HepG2 (cell line): ENCODE measurements around the gene TET3. TPM values are rescaled to one million over a fixed set of nuclear protein-coding genes. Genes with fewer than 3 reads are reported as not detected.

Experiments
- ATAC-seq: fragments of 200-7000 bp; cut with Tn5 transposase; 3 replicates; pipeline ENCODE4 v1.9.1; 2020; ENCODE audit warnings: mild to moderate bottlenecking, moderate library complexity
- BruUV-seq: library from RNA; stranded (reverse); fragments of 400-500 nt; replicated peaks from 2 replicates; lab custom pipeline; 2021; lab: Mats Ljungman, UMichigan
- CTCF ChIA-PET: fragments of 300-600 bp; formaldehyde crosslinking; extraction: SDS; loops from one replicate; lab custom pipeline; 2021; ENCODE audit warnings: low total read pairs, inconsistent platforms, low intra/inter-chr PET ratio; lab: Yijun Ruan, JAX
- POLR2A ChIA-PET: fragments of 350-600 bp; sonication (Branson Sonifier 250); formaldehyde crosslinking; loops from one replicate; lab custom pipeline; 2020; ENCODE audit warnings: antibody characterized with exemption, inconsistent platforms; lab: Yijun Ruan, JAX
- DNase-seq: peaks from one replicate; pipeline ENCODE4 v3.0.0-alpha.2; 2015; ENCODE audit warnings: low spot score
- FAIRE-seq: peaks from 3 replicates; lab custom pipeline; 2011; peaks lifted over from hg19 to GRCh38; lab: Jason Lieb, UNC
- H2AFZ ChIP-seq: one replicate; pipeline ENCODE4 v1.6.1; 2011; ENCODE audit warnings: low read length, inconsistent platforms
- H3K27ac ChIP-seq: fragments of 300-600 bp; 3 replicates; pipeline ENCODE4 v1.8.0; 2011; ENCODE audit warnings: mixed run types, mild to moderate bottlenecking, mixed read lengths, low read length, inconsistent platforms; ENCODE audit not compliant: insufficient read depth; ENCODE audit errors: extremely low read length
- H3K27me3 ChIP-seq, 2 experiments: fragments of 200-600 bp in 1 of 2; 2 replicates in 1 of 2; 3 replicates in 1 of 2; pipeline versions ENCODE4 v1.6.0 to v1.8.0; 2011; ENCODE audit warnings: low read length in 2 of 2, mild to moderate bottlenecking in 2 of 2, moderate library complexity in 2 of 2, inconsistent platforms in 1 of 2; ENCODE audit not compliant: insufficient read depth in 2 of 2, control insufficient read depth in 1 of 2
- H3K36me3 ChIP-seq, 2 experiments: fragments of 200-600 bp in 1 of 2; replicated peaks in 1 of 2; 2 replicates in 1 of 2; 3 replicates in 1 of 2; pipeline versions ENCODE4 v1.5.1 to v1.8.0; 2011; ENCODE audit warnings: low read length in 2 of 2, inconsistent platforms in 1 of 2; ENCODE audit not compliant: insufficient read depth in 2 of 2, control insufficient read depth in 1 of 2
- H3K4me1 ChIP-seq: 2 replicates; pipeline ENCODE4 v1.5.1; 2012; ENCODE audit warnings: low read length, inconsistent platforms; ENCODE audit not compliant: insufficient read depth
- H3K4me2 ChIP-seq: 2 replicates; pipeline ENCODE4 v1.6.0; 2011; ENCODE audit warnings: low read depth, low read length, inconsistent platforms
- H3K4me3 ChIP-seq, 3 experiments: fragments of 200-600 bp in 1 of 3; sonication (generic), shearing (Covaris generic) in 1 of 3; replicated peaks in 1 of 3; 2 replicates each; pipeline ENCODE4 v1.5.1; 2011 to 2016; ENCODE audit warnings: low read length in 3 of 3, inconsistent platforms in 2 of 3, low read depth in 2 of 3, mild to moderate bottlenecking in 2 of 3, control low read depth in 1 of 3, mixed read lengths in 1 of 3; ENCODE audit not compliant: insufficient read depth in 1 of 3
- H3K79me2 ChIP-seq: one replicate; pipeline ENCODE4 v1.6.1; 2011; ENCODE audit warnings: low read length, inconsistent platforms; ENCODE audit not compliant: insufficient read depth
- H3K9ac ChIP-seq: 2 replicates; pipeline ENCODE4 v1.6.0; 2011; ENCODE audit warnings: mild to moderate bottlenecking, low read depth, low read length, inconsistent platforms; ENCODE audit not compliant: insufficient read depth
- H3K9me3 ChIP-seq: 2 replicates; pipeline ENCODE4 v1.5.1; 2012; ENCODE audit warnings: mild to moderate bottlenecking, low read length
- H4K20me1 ChIP-seq: 2 replicates; pipeline ENCODE4 v1.6.0; 2011; ENCODE audit warnings: inconsistent platforms, mild to moderate bottlenecking, low read length, moderate library complexity; ENCODE audit not compliant: insufficient read depth
- GABPB1 ChIP-seq: IDR thresholded peaks from 2 replicates; pipeline ENCODE4 v1.6.1; 2016; ENCODE audit warnings: mild to moderate bottlenecking, missing genetic modification reagents, moderate library complexity, missing compliant biosample characterization
- ZFYVE20 ChIP-seq: sonication (generic); formaldehyde crosslinking; IDR thresholded peaks from 2 replicates; pipeline ENCODE4 v1.8.0; 2023; ENCODE audit warnings: low read depth, mild to moderate bottlenecking, moderate library complexity, missing genetic modification reagents, borderline replicate concordance
- WGBS: methylation state at CpG from one replicate; pipeline ENCODE4 v1.1.6; 2017; ENCODE audit warnings: low lambda C conversion rate; 5-methylcytosine and 5-hydroxymethylcytosine counted together
- in situ Hi-C: cut with HindIII; loops from 2 replicates; pipeline ENCODE4 v1.10.0; 2017; ENCODE audit warnings: low pct_unique_long_range_greater_than_20kb; ENCODE audit not compliant: extremely low pct_ligation_motif_present
- intact Hi-C: fragments of 100-400 bp; cut with micrococcal nuclease; formaldehyde crosslinking; loops from one replicate; pipeline ENCODE4 v1.10.0; 2022; ENCODE audit not compliant: unreplicated experiment
- polyA plus RNA-seq, 8 experiments: library from polyadenylated mRNA; depleted of rRNA in 3 of 8; stranded (reverse) in 7 of 8; unstranded in 1 of 8; fragments of >200 nt; fragmentation: Illumina TruSeq in 4 of 8; extraction: Trizol in 4 of 8; gene quantifications; 2 replicates each; pipeline versions ENCODE4 v1.2.1 to v1.2.3, GENCODE V29; 2011 to 2016; ENCODE audit warnings: low read depth in 4 of 8, missing spikeins in 1 of 8, mixed read lengths in 1 of 8; ENCODE audit not compliant: insufficient read depth in 1 of 8
- total RNA-seq, 5 experiments: library from RNA; depleted of rRNA; stranded (reverse); fragments of >200 nt; fragmentation: Illumina TruSeq; extraction: Trizol; gene quantifications; 2 replicates each; pipeline ENCODE4 v1.2.3, GENCODE V29; 2016; ENCODE audit warnings: low read depth in 1 of 5
- TF ChIP-seq, protein P1 (sequence below): fragments of 450-650 bp; IDR thresholded peaks from 2 replicates; pipeline ENCODE4 v1.6.1; 2016
- TF ChIP-seq, protein P2 (sequence below): sonication (generic); formaldehyde crosslinking; IDR thresholded peaks from 2 replicates; pipeline ENCODE4 v1.8.1; 2023; ENCODE audit warnings: mild to moderate bottlenecking, missing genetic modification reagents
- TF ChIP-seq, protein P3 (sequence below): sonication (generic); formaldehyde crosslinking; IDR thresholded peaks from 2 replicates; pipeline ENCODE4 v1.9.0; 2021; ENCODE audit warnings: missing genetic modification reagents, mild to moderate bottlenecking, borderline replicate concordance
- TF ChIP-seq, protein P4 (sequence below): sonication (generic); formaldehyde crosslinking; IDR thresholded peaks from 2 replicates; pipeline ENCODE4 v1.4.0; 2020; ENCODE audit warnings: missing genetic modification reagents, mild to moderate bottlenecking, borderline replicate concordance
- TF ChIP-seq, protein P5 (sequence below), 2 experiments: IDR thresholded peaks; 2 replicates each; pipeline ENCODE4 v1.6.1; 2011 to 2012; ENCODE audit warnings: low read length in 2 of 2, borderline replicate concordance in 1 of 2, low read depth in 1 of 2, mild to moderate bottlenecking in 1 of 2, moderate library complexity in 1 of 2
- TF ChIP-seq, protein P6 (sequence below): sonication (generic); formaldehyde crosslinking; conservative IDR thresholded peaks from 2 replicates; pipeline ENCODE4 v1.4.0; 2020; ENCODE audit warnings: mild to moderate bottlenecking, missing genetic modification reagents, moderate library complexity

Gene TET3
- total and polyA plus RNA-seq, 2 of the 13 experiments (the other 11 are each of a cell fraction or from before 2014, with no cell fraction given): 4.3 to 6.8 TPM

DNA sequence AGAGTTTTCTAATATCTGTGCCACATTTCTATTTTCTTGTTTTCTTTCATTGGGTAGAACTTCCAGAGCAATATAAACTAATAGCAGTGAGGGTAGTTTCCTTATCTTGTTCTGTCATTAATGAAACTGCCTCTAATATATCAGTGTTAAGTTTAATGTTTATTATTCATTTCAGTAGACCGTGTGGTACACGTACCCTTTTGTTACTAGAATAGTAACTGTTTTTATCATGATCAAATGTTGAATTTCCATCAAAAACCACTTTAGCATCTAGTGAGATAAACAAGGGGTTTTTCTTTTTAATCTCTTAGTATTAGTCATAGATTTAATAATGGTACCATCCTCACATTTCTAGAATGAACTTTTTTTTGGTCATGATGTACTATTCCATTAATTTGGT, 42.0 kb upstream of the TET3 start:
- in situ Hi-C loops (no loop called here), intact Hi-C loops (no loop called here)
- DNase-seq (no peak), ATAC-seq (no peak), FAIRE-seq (no peak)
- no peaks in the 10 kb centered on the region for H3K9me3 ChIP-seq
- no peak overlapping the region for H3K9ac ChIP-seq
- peaks cover 23 to 80% of the 10 kb centered on the region in 2 experiments for H3K36me3 ChIP-seq
- no peak overlapping the region for H3K27ac ChIP-seq
- no TSS peak for BruUV-seq
- no peak overlapping the region for H3K4me2 ChIP-seq
- H3K27me3 ChIP-seq: no peaks in the 10 kb centered on the region
- H3K4me3 ChIP-seq: no peak overlapping the region
- CTCF ChIA-PET: no interaction called here
- H4K20me1 ChIP-seq: peaks cover 10% of the 10 kb centered on the region; the same call in 1 of the 2 replicates
- 95% methylated on average over 2 of the region's 2 CpGs for WGBS
- H3K4me1 ChIP-seq: no peaks in the 10 kb centered on the region
- POLR2A ChIA-PET: no interaction called here
- H3K79me2 ChIP-seq: peaks cover 52% of the 10 kb centered on the region
- no peak overlapping the region for H2AFZ ChIP-seq
- TF ChIP-seq, protein P1, sequence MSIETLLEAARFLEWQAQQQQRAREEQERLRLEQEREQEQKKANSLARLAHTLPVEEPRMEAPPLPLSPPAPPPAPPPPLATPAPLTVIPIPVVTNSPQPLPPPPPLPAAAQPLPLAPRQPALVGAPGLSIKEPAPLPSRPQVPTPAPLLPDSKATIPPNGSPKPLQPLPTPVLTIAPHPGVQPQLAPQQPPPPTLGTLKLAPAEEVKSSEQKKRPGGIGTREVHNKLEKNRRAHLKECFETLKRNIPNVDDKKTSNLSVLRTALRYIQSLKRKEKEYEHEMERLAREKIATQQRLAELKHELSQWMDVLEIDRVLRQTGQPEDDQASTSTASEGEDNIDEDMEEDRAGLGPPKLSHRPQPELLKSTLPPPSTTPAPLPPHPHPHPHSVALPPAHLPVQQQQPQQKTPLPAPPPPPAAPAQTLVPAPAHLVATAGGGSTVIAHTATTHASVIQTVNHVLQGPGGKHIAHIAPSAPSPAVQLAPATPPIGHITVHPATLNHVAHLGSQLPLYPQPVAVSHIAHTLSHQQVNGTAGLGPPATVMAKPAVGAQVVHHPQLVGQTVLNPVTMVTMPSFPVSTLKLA: no peak
- TF ChIP-seq, protein P2, sequence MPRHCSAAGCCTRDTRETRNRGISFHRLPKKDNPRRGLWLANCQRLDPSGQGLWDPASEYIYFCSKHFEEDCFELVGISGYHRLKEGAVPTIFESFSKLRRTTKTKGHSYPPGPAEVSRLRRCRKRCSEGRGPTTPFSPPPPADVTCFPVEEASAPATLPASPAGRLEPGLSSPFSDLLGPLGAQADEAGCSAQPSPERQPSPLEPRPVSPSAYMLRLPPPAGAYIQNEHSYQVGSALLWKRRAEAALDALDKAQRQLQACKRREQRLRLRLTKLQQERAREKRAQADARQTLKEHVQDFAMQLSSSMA (CRISPR knock-in tag): no peak
- no peak for TF ChIP-seq ZFYVE20 (CRISPR knock-in tag)
- TF ChIP-seq, protein P3, sequence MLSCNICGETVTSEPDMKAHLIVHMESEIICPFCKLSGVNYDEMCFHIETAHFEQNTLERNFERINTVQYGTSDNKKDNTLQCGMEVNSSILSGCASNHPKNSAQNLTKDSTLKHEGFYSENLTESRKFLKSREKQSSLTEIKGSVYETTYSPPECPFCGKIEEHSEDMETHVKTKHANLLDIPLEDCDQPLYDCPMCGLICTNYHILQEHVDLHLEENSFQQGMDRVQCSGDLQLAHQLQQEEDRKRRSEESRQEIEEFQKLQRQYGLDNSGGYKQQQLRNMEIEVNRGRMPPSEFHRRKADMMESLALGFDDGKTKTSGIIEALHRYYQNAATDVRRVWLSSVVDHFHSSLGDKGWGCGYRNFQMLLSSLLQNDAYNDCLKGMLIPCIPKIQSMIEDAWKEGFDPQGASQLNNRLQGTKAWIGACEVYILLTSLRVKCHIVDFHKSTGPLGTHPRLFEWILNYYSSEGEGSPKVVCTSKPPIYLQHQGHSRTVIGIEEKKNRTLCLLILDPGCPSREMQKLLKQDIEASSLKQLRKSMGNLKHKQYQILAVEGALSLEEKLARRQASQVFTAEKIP (CRISPR knock-in tag): no peak
- TF ChIP-seq, protein P4, sequence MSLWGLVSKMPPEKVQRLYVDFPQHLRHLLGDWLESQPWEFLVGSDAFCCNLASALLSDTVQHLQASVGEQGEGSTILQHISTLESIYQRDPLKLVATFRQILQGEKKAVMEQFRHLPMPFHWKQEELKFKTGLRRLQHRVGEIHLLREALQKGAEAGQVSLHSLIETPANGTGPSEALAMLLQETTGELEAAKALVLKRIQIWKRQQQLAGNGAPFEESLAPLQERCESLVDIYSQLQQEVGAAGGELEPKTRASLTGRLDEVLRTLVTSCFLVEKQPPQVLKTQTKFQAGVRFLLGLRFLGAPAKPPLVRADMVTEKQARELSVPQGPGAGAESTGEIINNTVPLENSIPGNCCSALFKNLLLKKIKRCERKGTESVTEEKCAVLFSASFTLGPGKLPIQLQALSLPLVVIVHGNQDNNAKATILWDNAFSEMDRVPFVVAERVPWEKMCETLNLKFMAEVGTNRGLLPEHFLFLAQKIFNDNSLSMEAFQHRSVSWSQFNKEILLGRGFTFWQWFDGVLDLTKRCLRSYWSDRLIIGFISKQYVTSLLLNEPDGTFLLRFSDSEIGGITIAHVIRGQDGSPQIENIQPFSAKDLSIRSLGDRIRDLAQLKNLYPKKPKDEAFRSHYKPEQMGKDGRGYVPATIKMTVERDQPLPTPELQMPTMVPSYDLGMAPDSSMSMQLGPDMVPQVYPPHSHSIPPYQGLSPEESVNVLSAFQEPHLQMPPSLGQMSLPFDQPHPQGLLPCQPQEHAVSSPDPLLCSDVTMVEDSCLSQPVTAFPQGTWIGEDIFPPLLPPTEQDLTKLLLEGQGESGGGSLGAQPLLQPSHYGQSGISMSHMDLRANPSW (CRISPR knock-in tag): no peak
- TF ChIP-seq, protein P5, sequence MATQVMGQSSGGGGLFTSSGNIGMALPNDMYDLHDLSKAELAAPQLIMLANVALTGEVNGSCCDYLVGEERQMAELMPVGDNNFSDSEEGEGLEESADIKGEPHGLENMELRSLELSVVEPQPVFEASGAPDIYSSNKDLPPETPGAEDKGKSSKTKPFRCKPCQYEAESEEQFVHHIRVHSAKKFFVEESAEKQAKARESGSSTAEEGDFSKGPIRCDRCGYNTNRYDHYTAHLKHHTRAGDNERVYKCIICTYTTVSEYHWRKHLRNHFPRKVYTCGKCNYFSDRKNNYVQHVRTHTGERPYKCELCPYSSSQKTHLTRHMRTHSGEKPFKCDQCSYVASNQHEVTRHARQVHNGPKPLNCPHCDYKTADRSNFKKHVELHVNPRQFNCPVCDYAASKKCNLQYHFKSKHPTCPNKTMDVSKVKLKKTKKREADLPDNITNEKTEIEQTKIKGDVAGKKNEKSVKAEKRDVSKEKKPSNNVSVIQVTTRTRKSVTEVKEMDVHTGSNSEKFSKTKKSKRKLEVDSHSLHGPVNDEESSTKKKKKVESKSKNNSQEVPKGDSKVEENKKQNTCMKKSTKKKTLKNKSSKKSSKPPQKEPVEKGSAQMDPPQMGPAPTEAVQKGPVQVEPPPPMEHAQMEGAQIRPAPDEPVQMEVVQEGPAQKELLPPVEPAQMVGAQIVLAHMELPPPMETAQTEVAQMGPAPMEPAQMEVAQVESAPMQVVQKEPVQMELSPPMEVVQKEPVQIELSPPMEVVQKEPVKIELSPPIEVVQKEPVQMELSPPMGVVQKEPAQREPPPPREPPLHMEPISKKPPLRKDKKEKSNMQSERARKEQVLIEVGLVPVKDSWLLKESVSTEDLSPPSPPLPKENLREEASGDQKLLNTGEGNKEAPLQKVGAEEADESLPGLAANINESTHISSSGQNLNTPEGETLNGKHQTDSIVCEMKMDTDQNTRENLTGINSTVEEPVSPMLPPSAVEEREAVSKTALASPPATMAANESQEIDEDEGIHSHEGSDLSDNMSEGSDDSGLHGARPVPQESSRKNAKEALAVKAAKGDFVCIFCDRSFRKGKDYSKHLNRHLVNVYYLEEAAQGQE (IDR thresholded peaks at IDR 0.05; ENCODE audit: borderline replicate concordance in 1 of 2, low read depth in 1 of 2, low read length in 2 of 2): no peak
- TF ChIP-seq, protein P6, sequence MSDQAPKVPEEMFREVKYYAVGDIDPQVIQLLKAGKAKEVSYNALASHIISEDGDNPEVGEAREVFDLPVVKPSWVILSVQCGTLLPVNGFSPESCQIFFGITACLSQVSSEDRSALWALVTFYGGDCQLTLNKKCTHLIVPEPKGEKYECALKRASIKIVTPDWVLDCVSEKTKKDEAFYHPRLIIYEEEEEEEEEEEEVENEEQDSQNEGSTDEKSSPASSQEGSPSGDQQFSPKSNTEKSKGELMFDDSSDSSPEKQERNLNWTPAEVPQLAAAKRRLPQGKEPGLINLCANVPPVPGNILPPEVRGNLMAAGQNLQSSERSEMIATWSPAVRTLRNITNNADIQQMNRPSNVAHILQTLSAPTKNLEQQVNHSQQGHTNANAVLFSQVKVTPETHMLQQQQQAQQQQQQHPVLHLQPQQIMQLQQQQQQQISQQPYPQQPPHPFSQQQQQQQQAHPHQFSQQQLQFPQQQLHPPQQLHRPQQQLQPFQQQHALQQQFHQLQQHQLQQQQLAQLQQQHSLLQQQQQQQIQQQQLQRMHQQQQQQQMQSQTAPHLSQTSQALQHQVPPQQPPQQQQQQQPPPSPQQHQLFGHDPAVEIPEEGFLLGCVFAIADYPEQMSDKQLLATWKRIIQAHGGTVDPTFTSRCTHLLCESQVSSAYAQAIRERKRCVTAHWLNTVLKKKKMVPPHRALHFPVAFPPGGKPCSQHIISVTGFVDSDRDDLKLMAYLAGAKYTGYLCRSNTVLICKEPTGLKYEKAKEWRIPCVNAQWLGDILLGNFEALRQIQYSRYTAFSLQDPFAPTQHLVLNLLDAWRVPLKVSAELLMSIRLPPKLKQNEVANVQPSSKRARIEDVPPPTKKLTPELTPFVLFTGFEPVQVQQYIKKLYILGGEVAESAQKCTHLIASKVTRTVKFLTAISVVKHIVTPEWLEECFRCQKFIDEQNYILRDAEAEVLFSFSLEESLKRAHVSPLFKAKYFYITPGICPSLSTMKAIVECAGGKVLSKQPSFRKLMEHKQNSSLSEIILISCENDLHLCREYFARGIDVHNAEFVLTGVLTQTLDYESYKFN (CRISPR knock-in tag): no peak
- TF ChIP-seq GABPB1 (CRISPR knock-in tag): no peak
